Activated T-cell treated with anti-CD3 and anti-CD28 coated beads, Interleukin-2, amount 50 U/mL, for 1 hour (primary cell): ENCODE data around the gene MPDU1.

Experiments
- DNase-seq: peaks from one replicate; pipeline ENCODE4 v3.0.0-alpha.2; 2020

The MPDU1 gene

GRCh38 chr17:7583253-7584109, at the start of gene MPDU1:
Gene MPDU1 (plus strand): TSS chr17:7583852. CDS start chr17:7583863, 11 bp downstream.
- DNase-seq = peak; percentile 93

DNA sequence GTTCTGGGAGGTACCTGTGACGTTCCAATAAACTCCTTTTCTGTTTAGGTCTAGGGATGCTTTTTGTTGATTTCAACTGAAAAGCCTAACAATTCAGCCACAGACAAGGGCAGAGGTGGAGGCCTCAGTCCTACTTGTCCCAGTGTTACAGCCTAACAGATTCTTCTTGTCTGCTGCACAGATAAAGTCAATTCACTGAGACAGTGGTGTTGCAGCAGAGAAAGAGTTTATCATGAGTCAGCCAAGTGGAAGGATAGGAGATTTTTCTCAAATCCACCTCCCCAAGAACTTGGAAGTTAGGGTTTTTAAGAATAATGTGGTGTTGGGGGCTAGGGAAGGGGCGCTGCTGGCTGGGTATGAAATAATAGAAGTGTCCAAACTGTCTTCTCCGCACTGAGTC, 45.6 kb upstream of the MPDU1 start:
- DNase-seq = no peak

- no peak for DNase-seq
Observed at GRCh38 chr17:7538891-7539545, 44.6 kb upstream of the MPDU1 start.

- no peak for DNase-seq
Observed at GRCh38 chr17:7541074-7541621, 42.5 kb upstream of the MPDU1 start.

DNA sequence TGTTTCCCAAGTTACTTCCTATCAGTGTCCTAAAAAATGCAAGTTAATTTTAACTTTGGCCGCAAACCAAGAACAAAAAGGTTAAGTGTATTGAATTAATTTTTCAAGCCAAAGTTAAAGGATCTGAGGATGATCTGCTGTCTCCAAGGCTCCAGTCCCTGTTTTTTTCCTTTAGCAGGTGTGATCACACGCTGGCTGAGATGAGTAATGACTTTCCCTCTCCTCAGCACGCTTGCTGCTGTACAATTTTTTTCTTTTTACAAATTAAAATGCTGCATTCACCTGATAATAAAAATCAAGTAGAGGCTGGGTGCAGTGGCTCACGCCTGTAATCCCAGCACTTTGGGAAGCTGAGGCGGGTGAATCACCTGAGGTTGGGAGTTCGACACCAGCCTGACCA, 38.7 kb upstream of the MPDU1 start:
- no peak for DNase-seq

GRCh38 chr17:7548585-7549400, 34.9 kb upstream of the MPDU1 start, which contains the start of gene TNFSF12:
Gene TNFSF12 (plus strand): TSS chr17:7549058. CDS start chr17:7549154, 96 bp downstream.
- DNase-seq = peak; percentile 54

GRCh38 chr17:7549401-7550055, 34.1 kb upstream of the MPDU1 start:
- no peak for DNase-seq

DNA sequence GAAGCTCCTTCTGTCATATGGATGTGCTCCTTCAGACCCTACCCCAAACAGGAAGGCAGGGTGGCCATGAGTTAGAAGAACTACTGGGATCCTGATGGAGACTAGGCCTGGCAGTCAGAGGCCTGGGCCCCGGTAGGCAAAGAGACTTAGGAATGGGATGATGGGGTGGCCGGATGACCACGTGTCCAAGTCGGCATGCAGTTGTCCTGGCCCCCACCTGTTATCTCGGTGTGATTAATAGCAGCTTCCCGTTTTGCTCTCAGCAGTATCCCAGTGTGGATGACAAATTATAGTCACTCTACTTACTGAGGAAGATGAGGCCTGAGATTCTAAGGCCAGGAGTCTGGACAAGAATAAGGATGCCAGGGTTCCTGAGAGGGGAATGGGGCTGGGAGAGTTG, 33.3 kb upstream of the MPDU1 start:
- no peak for DNase-seq

GRCh38 chr17:7551396-7551795, 32.3 kb upstream of the MPDU1 start:
- DNase-seq = no peak

GRCh38 chr17:7552621-7553051, 31.0 kb upstream of the MPDU1 start:
- peak; percentile 28 for DNase-seq

- no peak for DNase-seq
Observed at GRCh38 chr17:7553356-7553755, 30.3 kb upstream of the MPDU1 start.

DNA sequence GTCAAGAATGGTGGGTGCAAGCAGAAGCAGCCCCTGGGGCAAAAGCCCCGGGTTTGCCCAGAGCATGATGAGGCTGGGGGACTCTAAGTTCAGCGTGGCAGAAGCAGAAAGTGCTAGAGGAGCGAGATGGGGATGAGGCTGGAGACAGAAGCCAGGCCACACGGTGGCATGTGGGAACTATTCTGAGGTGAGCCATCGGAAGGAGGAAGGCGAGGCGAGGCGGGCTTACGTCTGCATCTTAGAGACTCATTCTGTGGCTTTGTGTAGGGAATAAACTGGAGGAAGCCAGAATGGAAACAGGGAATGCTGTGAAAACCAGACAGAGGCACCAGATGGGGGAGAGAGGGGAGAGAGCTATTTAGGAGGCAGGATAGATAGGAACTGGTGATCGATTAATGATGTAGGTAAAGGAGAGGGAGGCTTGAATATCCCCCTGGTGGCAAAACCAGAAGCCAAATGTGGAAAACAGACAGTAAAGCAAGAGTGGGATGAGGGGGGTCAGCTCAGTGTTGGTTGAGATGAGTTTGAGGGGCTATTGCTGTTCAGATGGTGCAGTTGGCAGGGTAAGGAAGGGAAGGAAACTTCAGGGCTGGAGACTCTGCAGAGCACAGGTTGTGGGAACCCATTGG, 28.2 kb upstream of the MPDU1 start:
- DNase-seq = no peak

DNA sequence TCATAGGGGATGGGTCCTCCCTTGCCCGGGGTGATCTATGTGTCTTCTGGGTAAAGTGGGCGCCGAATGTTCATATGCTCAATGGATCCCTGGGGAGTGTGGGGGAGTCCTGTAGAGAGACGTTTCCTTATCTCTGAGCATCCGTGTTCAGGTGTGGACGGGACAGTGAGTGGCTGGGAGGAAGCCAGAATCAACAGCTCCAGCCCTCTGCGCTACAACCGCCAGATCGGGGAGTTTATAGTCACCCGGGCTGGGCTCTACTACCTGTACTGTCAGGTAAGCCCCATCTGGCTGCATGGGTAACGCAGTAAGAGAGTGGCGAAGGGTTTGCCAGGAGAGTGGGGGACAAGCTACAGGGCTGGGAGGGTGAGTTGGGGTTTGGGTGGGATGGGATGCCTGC, 27.0 kb upstream of the MPDU1 start:
- DNase-seq = no peak

DNA sequence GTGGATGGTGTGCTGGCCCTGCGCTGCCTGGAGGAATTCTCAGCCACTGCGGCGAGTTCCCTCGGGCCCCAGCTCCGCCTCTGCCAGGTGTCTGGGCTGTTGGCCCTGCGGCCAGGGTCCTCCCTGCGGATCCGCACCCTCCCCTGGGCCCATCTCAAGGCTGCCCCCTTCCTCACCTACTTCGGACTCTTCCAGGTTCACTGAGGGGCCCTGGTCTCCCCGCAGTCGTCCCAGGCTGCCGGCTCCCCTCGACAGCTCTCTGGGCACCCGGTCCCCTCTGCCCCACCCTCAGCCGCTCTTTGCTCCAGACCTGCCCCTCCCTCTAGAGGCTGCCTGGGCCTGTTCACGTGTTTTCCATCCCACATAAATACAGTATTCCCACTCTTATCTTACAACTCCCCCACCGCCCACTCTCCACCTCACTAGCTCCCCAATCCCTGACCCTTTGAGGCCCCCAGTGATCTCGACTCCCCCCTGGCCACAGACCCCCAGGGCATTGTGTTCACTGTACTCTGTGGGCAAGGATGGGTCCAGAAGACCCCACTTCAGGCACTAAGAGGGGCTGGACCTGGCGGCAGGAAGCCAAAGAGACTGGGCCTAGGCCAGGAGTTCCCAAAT, 26.4 kb upstream of the MPDU1 start:
- no peak for DNase-seq

GRCh38 chr17:7557775-7558543, 25.7 kb upstream of the MPDU1 start:
- DNase-seq = no peak

GRCh38 chr17:7558544-7559319, 24.9 kb upstream of the MPDU1 start, which contains the start of gene TNFSF13:
Gene TNFSF13 (plus strand): TSS chr17:7558750. CDS start chr17:7559040, 290 bp downstream.
- DNase-seq = no peak

DNA sequence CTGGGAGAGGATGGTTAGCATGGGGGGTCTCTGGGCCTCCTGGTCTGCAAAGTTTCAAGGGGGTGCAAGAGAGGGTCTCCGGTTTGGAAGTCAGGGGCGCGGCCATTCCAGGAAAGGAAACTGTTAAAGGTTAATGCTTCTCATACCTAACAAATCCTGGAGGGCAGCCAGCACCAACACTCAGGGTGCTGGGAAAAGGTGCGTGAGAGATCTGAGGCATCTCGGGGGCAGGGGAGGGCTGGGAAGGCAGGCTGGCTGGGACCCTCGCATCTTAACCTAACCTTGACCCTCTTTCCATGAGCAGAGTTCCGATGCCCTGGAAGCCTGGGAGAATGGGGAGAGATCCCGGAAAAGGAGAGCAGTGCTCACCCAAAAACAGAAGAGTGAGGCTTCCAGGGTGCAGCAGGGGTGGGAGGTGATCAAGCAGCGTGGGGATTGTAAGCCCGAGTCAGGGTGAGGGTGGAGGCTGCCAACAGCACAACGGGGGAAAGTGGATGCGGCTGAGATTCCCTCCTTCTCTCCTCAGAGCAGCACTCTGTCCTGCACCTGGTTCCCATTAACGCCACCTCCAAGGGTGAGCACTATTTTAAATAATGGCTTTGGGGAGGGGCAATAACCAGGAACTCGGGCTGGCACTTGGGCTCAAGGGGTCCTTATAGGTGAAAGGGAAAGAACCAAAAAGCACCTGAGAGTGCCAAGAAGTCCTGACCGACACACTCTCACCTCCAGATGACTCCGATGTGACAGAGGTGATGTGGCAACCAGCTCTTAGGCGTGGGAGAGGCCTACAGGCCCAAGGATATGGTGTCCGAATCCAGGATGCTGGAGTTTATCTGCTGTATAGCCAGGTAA, 24.1 kb upstream of the MPDU1 start:
- no peak for DNase-seq

- peak; percentile 62 for DNase-seq
Observed at GRCh38 chr17:7560172-7561027, 23.3 kb upstream of the MPDU1 start.
